Right renal pelvis (tissue), 4 donors: ENCODE data around the gene MPP7. TPM values are rescaled to one million over a fixed set of nuclear protein-coding genes. Genes with fewer than 3 reads are reported as not detected.
"Not testable (repeated sequence)": the region's sequence is repeated elsewhere in the genome, so short reads cannot be mapped to it uniquely, and the experiment has no call there.

ENCODE experiments used
- DNase-seq, 4 donors: peaks; one replicate each; pipeline ENCODE4 v3.0.0-alpha.2; 2013; ENCODE audit warnings: low read depth in 4 of 4, low spot score in 3 of 4, missing footprints in 1 of 4
- polyA plus RNA-seq, 4 donors: library from polyadenylated mRNA; unstranded; fragments of 120-200 nt; gene quantifications; one replicate each; pipeline ENCODE4 v1.2.1, GENCODE V29; 2013; ENCODE audit not compliant: insufficient read length in 4 of 4

The MPP7 gene
- 10 to 100 TPM in 1 of 4 donors, 1 to 10 TPM in 3; 7.7 to 10.3 (median 8.8) TPM for polyA plus RNA-seq

DNA sequence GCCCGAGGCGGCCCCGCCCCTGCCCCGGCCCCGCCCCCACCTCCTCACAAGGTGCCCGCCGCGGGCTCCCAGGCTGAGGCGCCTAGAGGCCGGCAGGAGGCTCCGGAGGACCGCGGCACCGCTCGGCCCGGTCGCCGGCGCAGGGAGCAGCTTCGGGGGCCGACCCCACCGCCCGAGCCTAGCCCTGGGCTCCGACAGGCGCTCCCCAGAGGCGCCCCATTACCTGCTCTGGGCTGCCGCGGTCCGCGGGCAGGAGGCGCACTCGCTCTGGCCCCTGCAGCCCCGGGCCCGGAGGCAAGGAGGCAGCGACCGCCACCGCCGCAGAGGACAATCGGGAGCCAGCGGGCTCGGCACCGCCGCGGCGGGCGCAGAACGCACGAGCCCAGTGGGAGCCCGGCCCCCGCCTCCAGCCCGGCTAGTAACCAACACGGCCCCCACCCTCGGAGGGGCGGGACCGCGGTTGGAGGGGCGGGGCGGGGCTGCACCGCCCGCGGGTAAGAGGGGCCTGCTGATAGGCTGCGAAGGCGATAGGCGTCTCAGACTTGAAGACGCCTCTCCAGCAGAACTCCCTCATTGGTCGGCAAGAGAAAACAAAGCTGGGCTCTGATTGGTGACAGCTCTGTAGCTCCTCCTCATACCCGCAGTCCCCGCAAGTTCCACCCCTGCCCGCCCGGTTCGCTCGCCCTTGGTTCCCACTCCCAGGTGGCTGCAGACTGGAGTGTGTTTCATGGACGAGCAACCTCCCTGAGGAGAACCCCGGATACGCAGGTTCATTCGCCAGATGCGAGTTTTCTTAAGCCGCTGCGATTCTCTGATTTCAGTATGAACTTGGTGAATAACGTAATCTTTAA lies at the start of gene MPP7:
Gene MPP7 (minus strand): TSS at position 427 of the 851 bp plus-strand sequence. CDS start 64,460 bp downstream, outside the sequence.
- DNase-seq: peak; percentile 81 to 94 (median 92)

DNA sequence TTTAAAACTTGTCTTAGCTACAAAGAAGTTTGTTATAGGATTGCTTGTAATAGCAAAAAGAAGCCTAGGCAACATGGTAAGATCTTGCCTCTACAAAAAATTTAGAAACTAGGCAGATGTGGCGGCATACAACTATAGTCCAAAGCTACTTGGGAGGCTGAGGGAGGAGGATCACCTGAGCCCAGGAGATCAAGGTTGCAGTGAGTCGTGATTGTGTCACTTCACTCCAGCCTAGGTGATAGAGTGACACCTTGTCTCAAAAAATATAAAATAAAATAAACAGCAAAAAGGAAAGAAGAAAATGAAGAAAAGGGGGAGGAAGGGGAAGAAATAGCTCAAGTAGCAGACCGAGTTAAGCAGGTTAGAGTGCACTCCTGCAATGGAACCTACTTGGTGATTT lies 47.0 kb upstream of the MPP7 start:
- DNase-seq: no peak

- DNase-seq: no peak
These were observed 41.4 kb upstream of the MPP7 start for GRCh38 chr10:28343987-28344895.

DNA sequence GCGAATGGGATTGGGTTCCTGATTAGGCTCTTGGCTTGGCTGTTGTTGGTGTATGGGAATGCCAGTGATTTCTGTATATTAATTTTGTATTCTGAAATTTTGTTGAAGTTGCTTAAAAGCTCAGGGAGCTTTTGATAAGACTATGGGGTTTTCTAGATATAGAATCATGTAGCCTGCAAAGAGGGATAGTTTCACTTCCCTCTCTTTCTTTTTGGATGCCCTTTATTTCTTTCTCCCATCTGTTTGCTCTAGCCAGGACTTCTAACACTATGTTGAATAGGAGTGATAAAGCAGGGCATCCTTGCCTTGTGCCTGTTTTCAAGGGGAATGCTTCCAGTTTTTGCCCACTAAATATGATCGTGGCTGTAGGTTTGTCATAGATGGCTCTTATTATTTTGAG lies 40.4 kb upstream of the MPP7 start:
- no peak for DNase-seq

GRCh38 chr10:28341679-28342078 lies 38.8 kb upstream of the MPP7 start:
- DNase-seq: not testable (repeated sequence)

DNA sequence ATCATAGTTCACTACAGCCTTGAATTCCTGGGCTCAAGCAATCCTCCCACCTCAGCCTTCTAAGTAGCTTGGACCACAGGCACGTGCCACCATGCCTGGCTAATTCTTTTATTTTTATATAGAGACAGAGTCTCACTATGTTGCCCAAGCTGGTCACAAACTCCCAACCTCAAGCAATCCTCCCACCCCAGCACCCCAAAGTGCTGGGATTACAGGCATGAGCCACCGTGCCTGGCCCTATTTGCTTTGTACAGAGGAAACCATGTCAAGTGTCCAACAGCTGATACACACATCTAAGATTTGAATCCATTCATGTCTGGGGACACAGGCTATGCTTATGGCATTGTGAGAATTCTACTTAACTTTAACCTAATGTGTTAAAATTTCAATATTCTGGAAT lies 29.9 kb upstream of the MPP7 start:
- DNase-seq: no peak

DNA sequence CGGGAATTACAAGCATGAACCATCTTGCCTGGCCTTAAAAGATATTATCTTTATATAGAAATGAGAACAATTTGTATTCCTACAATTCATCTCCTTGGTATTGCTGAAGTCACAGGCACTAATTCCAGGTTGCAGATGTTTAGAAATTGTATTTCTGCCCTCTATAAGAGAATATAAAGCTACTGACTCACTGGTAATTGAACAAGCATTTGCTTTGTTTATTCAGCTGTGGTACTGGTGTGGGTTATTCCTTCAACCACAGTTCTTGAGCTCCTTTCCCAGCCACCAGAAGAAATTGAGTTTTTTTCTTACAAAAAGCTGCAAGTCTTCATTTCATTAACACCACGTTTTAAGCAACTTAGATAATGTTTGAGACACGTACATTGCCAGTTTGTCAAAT lies 29.0 kb upstream of the MPP7 start:
- DNase-seq: no peak

DNA sequence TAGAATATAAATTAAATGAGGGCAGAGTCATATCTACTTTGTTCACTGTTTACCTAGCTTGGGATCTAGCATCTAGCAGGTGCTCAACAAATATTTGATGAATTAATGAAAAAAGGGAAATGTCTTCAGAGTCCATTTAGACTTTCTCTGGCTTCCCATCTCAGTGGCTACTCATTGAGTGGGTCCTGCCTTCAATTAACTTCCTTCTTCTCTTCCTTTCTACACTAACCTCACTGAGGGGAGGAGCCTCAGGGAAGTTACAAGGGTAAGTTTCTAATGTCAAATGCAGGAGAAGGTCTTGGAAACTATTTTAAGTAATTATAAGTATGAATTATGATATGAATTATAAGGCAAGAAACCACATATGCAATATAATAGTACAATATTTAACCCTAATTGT lies 28.2 kb upstream of the MPP7 start:
- no peak for DNase-seq

- no peak for DNase-seq
These were observed 25.5 kb upstream of the MPP7 start for GRCh38 chr10:28328346-28328745.

- DNase-seq: no peak
These were observed 24.6 kb upstream of the MPP7 start for GRCh38 chr10:28327491-28327880.

- DNase-seq: peak in 1 of 4 donors; percentile 12
These were observed 23.9 kb upstream of the MPP7 start for GRCh38 chr10:28326516-28327490.

DNA sequence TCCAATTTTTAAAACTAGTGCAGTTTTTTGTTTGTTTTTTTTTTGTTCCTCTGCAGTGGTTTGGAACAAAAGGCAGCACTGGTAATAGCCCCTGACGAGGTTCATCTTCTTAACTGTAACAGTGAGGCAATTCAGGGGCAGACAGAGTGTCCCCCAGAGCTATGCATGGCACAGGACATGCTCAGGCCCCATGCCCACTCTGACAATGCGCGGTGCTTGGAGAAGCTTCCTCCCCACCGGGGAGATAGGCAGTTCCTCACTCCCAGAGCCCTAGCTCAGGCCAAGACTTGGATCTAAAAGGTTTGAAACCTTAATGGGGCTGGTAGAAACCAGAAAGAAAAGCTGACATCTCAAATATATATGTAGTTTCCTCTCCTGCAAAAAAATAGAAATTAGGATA lies 17.9 kb upstream of the MPP7 start:
- DNase-seq: no peak

DNA sequence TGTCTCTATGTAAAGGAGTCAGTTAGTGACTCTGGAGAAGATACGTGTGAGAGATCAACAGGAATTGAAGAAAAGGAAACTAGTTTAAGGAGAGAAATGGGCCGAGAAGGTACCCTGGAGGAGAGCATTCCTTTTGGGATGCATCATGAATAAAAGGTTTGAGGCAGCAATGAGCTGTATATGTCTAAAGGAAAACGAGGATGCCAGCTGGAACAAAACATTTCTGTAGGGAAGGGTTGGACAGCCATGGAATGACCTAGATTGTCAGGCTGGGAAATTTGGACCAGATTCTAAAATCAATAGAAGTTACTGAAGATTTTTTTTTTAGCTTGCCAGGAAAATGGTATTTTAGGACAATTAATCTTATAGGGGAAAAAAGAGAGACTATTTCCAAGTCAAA lies 17.2 kb upstream of the MPP7 start:
- no peak for DNase-seq

GRCh38 chr10:28319061-28319460 lies 16.2 kb upstream of the MPP7 start:
- not testable (repeated sequence) for DNase-seq

DNA sequence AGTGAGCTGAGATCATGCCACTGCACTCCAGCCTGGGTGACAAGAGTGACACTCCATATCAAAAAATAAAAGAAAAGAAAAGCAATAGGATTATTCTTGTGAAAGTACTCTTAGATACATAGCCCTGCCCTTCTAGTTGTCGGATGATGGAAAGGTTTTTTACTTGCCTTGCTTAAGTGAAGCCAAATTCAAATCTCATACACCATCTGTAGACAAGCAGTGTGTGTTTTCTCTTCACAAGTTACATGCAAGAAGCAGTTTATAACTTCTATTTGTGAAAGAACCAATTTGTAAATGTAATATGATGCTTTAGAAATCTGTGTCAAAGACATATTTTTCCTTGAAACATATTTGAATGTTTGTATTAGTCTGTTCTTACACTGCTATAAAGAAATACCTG lies 15.8 kb upstream of the MPP7 start:
- no peak for DNase-seq

GRCh38 chr10:28317760-28318159 lies 14.9 kb upstream of the MPP7 start:
- DNase-seq: no peak

DNA sequence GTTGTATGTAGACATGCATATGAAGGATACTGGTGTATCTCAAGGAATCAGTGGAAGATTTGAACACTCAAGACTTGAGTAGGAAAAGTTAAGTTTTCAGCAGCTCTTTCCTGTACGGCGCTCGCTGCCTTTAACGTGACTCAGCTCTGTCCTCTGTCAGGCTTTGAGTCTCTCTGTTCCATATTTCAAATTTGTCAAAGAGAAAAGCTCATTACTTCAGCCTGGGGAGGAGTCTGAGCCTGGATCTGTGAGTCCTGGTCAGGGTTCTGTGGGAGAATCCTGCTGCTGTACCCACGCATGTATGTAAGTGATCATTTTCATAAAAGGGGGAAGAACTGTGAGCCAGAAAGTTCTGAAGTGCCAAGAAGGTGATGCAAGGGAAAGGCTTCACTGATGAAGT lies 13.8 kb upstream of the MPP7 start:
- DNase-seq: no peak

- DNase-seq: no peak
These were observed 12.3 kb upstream of the MPP7 start for GRCh38 chr10:28315140-28315539.

DNA sequence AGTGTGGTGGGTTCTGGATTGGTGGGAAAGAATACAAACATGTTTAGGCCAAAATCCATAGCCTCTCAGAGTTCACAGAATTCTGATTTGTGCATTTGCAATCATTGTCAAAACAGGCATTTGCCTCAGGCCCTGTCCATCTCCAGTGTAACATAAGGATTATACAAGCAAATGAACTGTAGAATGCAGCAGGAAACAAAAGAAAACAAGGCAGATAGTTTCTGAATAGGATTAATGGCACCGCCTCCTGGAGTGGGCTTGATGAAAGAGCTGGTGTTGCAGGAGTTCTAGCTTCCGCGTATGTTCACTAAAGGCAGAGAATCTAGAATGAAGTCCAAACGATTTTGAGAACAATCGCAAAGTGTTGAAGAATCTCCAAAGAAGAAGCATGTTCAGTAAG lies 11.3 kb upstream of the MPP7 start:
- DNase-seq: no peak

GRCh38 chr10:28312572-28312971 lies 9.7 kb upstream of the MPP7 start:
- no peak for DNase-seq
